GM06990 (cell line): Measurements from ENCODE around the gene WIPF3.

ENCODE experiments used
- DNase-seq: peaks from one replicate; pipeline ENCODE4 v3.0.0-alpha.2; 2011; ENCODE audit not compliant: insufficient read length; ENCODE audit errors: extremely low read depth
- H3K27me3 ChIP-seq: replicated peaks from 2 replicates; pipeline ENCODE4 v1.6.0; 2011; ENCODE audit warnings: low read length; ENCODE audit not compliant: control insufficient read depth, insufficient read depth
- H3K36me3 ChIP-seq: 2 replicates; pipeline ENCODE4 v1.5.1; 2011; ENCODE audit warnings: low read length; ENCODE audit not compliant: control insufficient read depth, insufficient read depth
- H3K4me3 ChIP-seq: replicated peaks from 2 replicates; pipeline ENCODE4 v1.5.1; 2011; ENCODE audit warnings: low read depth, mild to moderate bottlenecking, control low read depth, low read length
- CTCF ChIP-seq: IDR thresholded peaks from 2 replicates; pipeline ENCODE4 v1.5.1; 2011; ENCODE audit warnings: low read length, control low read depth, mild to moderate bottlenecking, inconsistent platforms; ENCODE audit not compliant: insufficient read depth, poor library complexity, severe bottlenecking

WIPF3 gene

DNA sequence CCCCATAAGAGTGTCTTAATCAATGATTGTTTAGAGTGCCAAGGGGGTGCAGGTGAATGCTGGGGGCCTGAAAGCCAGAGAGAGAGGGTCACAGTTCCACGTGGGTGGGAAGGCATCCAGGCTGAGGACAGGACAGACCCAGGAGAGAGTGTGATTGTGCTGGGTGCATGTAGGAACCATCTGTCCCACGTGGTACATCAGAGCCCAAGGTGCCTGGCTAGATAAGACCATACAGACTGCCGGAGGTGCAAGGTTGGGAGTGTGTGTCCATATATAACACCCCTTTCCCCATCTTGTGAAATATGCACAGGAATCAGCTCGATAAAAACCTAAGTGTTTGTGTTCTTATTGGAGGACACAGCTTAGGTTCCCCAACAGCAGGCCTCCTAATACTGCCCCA, 85.5 kb downstream of the WIPF3 start:
- Histone ChIP-seq H3K4me3 (no peak overlapping the region), H3K27me3 (no peaks in the 10 kb centered on the region), H3K36me3 (no peaks in the 10 kb centered on the region)
- DNase-seq, result no peak
- no peak for TF ChIP-seq CTCF

GRCh38 chr7:29892231-29892630, 85.9 kb downstream of the WIPF3 start:
- no peaks in the 10 kb centered on the region for H3K36me3 ChIP-seq
- no peaks in the 10 kb centered on the region for H3K27me3 ChIP-seq
- no peak for DNase-seq
- TF ChIP-seq CTCF, result no peak
- H3K4me3 ChIP-seq, result no peak overlapping the region

GRCh38 chr7:29893351-29893965, 87.2 kb downstream of the WIPF3 start:
- Histone ChIP-seq H3K36me3 (no peaks in the 10 kb centered on the region), H3K4me3 (no peak overlapping the region), H3K27me3 (no peaks in the 10 kb centered on the region)
- TF ChIP-seq CTCF, result no peak
- DNase-seq, result no peak

GRCh38 chr7:29894256-29894655, 87.9 kb downstream of the WIPF3 start:
- Histone ChIP-seq H3K36me3 (no peaks in the 10 kb centered on the region), H3K27me3 (no peaks in the 10 kb centered on the region), H3K4me3 (no peak overlapping the region)
- no peak for DNase-seq
- TF ChIP-seq CTCF, result no peak

GRCh38 chr7:29895559-29895958, 89.3 kb downstream of the WIPF3 start:
- no peak overlapping the region for H3K4me3 ChIP-seq
- H3K27me3 ChIP-seq, result no peaks in the 10 kb centered on the region
- no peak for TF ChIP-seq CTCF
- H3K36me3 ChIP-seq, result no peaks in the 10 kb centered on the region
- no peak for DNase-seq

GRCh38 chr7:29896685-29897411, 90.5 kb downstream of the WIPF3 start:
- TF ChIP-seq CTCF, result no peak

More at GRCh38 chr7:29896685-29897411, 90.5 kb downstream of the WIPF3 start:
- no peak overlapping the region for H3K4me3 ChIP-seq
- H3K36me3 ChIP-seq, result no peaks in the 10 kb centered on the region
- DNase-seq, result no peak
- no peaks in the 10 kb centered on the region for H3K27me3 ChIP-seq
